ENCODE measurements around the gene MKKS. TPM values are rescaled to one million over a fixed set of nuclear protein-coding genes. Genes with fewer than 3 reads are reported as not detected.

The MKKS gene
- total RNA-seq, 1 donor from 2014 or later = 5.1 TPM

DNA sequence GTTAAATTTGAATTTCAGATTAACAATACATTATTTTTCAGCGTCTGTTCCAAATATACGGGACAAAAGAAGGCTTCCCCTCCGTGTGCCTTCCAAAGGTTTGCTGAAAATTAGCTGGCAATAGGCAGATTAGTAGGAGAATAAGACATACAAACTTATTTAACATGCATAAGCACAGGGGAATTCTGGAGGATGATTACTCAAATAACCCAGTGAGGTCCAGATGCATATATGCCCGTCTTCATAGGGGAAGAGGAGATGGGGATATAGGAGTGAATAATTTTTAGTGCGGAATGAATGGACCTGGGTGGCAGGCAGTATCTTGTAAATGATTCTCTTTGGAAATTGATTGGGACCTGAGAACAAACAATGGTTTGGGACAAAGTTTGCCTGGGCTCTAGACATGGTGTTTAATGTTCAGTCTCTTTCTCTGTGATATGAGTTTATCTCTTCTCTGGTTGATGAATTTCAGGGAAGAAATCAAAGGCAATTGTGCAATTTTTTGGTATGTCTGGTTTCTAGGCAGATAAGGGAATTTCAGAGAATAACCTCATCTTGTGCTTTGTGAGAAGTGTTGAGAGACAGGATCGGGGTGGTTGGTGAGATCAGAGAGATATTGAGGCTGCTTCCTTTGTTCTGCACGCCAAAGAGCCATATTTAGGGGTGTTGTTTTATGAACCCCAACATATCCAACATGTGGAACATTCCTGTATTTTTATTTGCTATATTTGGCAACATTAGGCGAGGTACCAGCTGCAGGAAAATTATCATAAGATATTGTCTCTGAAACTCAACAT, 63.7 kb downstream of the MKKS start:
- no peak for DNase-seq (ENCODE audit: low read depth)
- TF ChIP-seq, protein P1, sequence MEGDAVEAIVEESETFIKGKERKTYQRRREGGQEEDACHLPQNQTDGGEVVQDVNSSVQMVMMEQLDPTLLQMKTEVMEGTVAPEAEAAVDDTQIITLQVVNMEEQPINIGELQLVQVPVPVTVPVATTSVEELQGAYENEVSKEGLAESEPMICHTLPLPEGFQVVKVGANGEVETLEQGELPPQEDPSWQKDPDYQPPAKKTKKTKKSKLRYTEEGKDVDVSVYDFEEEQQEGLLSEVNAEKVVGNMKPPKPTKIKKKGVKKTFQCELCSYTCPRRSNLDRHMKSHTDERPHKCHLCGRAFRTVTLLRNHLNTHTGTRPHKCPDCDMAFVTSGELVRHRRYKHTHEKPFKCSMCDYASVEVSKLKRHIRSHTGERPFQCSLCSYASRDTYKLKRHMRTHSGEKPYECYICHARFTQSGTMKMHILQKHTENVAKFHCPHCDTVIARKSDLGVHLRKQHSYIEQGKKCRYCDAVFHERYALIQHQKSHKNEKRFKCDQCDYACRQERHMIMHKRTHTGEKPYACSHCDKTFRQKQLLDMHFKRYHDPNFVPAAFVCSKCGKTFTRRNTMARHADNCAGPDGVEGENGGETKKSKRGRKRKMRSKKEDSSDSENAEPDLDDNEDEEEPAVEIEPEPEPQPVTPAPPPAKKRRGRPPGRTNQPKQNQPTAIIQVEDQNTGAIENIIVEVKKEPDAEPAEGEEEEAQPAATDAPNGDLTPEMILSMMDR (conservative IDR thresholded peaks at IDR 0.05; ENCODE audit: low read depth, low read length) = no peak
- no peak overlapping the region for H3K4me3 ChIP-seq (ENCODE audit: low read depth, low read length)

DNA sequence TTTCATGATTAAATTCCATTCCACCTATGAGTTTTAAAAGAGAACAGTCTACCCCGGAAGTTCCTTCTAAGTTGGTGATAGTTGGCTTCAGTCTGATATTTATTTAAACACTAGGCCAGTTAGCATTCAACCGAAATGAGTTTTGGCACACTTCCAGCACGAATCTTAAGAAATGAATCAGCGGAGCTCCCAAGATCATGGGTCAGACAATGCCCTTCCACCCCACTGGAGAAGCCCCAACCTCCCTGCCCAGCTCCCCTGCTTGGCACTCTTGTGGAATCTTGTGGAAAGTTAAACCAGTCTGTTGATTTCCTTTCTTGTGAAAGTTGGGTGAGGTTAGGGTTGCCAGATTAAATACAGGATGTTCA, 64.3 kb downstream of the MKKS start:
- H3K4me3 ChIP-seq (ENCODE audit: low read depth, low read length) = no peak overlapping the region
- TF ChIP-seq, protein P1 (conservative IDR thresholded peaks at IDR 0.05; ENCODE audit: low read depth, low read length) = no peak
- peak; percentile 87 for DNase-seq (ENCODE audit: low read depth)

DNA sequence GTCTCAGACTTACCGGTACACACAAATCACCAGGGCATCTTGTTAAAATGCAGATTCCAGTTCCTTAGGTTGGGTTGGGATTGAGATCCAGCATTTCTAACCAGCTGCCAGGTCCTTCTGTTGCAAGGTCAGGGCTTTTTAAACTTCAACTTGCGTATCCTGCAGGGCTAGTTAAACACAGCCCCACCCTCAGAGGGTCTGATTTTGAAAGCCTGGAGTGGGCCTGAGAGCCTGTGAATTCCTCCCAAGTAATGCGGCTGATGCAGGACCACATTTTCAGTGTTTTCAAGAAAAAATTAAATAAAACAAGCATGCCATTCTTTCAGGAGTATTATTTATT, 65.3 kb downstream of the MKKS start:
- no peak overlapping the region for H3K4me3 ChIP-seq (ENCODE audit: low read depth, low read length)
- DNase-seq (ENCODE audit: low read depth) = no peak
- TF ChIP-seq, protein P1 (conservative IDR thresholded peaks at IDR 0.05; ENCODE audit: low read depth, low read length) = no peak

DNA sequence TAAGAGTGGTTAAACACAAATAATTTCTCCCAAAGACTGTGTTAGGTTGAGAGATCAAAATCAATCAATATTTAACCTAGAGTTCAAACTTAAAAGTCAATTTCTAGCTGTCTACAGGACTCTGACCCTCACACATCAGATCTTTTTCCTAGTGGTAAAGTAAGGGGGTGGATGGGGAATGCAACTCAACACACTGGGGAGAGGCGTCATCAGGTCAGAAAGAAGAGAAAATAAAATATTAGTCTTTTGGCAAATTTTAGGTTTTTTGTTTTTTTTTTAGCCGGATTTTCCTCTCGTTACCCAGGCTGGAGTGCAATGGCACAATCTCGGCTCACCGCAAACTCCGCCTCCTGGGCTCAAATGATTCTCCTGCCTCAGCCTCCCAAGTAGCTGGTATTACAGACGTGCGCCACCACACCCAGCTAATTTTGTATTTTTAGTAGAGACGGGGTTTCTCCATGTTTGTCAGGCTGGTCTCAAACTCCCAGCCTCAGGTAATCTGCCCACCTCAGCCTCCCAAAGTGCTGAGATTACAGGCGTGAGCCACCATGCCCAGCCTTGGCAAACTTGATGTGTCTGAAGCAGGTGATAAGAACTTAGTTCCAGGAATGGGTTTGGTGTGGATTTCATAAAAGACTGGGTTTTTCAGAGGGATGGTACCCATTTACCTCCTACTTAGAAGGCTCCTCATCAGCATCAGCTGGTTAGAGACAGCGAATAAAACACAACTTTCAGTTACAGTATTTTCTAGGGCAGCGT, 65.9 kb downstream of the MKKS start:
- TF ChIP-seq, protein P1 (conservative IDR thresholded peaks at IDR 0.05; ENCODE audit: low read depth, low read length) = no peak
- no peak for DNase-seq (ENCODE audit: low read depth)

DNA sequence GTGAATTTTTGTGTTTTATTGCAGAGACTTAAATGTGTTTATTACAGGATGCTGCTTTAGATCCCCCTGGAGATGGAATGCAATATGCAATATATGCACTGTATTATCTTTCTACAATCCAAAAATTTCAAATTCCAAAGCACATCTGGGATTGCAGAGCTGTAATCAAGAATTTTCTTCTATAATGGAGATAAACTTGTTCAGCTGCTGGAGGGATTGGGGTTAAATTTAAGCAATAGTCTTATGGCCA, 66.4 kb downstream of the MKKS start:
- DNase-seq (ENCODE audit: low read depth) = no peak
- TF ChIP-seq, protein P1 (conservative IDR thresholded peaks at IDR 0.05; ENCODE audit: low read depth, low read length) = no peak
- H3K4me3 ChIP-seq (ENCODE audit: low read depth, low read length) = no peak overlapping the region

More for the DNA sequence above, 65.9 kb downstream of the MKKS start:
- H3K4me3 ChIP-seq (ENCODE audit: low read depth, low read length) = no peak overlapping the region

DNA sequence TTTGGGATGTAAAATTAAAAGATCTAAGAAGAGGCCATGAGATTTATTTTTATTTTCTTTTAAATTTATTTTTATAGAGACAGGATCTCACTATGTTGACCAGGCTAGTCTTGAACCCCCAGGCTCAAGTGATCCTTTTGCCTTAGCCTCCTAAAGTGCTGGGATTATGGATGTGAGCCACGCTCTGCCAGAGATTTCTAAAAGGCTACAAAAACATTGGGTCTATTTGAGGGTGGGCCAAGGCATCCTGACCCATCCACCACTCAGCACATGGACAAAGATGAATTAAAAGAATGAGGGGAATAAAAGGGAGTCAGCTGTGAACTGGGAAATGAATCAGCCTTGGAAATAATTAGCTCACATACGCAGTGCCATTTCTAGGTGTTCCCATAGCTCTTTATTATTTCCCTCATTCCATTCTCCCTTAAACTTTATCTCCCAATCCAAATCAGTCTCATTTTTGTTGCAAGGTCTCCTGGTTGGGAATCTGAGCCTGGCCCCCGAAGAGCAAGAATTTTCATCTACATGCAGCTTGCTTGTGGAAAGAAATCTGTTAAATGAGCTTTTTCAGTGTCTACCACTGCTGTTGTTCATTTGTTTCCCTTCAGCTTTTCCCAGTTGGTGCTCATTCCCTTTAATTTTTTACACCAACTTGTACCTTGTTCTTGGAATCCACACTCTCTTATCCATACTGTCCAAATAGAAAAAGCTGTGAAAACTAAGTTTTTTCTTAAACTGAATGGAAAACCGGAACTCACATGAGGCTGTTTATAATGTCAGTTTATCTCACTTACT, 66.9 kb downstream of the MKKS start:
- TF ChIP-seq, protein P1 (conservative IDR thresholded peaks at IDR 0.05; ENCODE audit: low read depth, low read length) = no peak
- DNase-seq (ENCODE audit: low read depth) = no peak
- H3K4me3 ChIP-seq (ENCODE audit: low read depth, low read length) = no peak overlapping the region
